ENCODE data around the gene C1orf159.

DNA sequence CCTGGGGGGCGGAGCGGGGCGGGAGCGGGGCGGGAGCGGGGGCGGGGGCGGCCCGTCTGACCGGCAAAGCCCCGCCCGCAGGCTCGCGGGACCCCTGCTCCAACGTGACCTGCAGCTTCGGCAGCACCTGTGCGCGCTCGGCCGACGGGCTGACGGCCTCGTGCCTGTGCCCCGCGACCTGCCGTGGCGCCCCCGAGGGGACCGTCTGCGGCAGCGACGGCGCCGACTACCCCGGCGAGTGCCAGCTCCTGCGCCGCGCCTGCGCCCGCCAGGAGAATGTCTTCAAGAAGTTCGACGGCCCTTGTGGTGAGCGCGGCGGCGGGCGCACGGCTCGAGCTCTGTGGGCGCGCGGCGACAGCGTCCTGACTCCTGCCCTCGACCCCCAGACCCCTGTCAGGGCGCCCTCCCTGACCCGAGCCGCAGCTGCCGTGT is 74.8 kb downstream of the C1orf159 start:
- TF ChIP-seq POLR2A (IDR thresholded peaks at IDR 0.05; ENCODE audit: low read length) (no peak), GATA1 (IDR thresholded peaks at IDR 0.05; ENCODE audit: low read depth, low read length) (no peak)

Data from erythroblast (primary cell).